ENCODE data around the gene CALHM1. TPM values are rescaled to one million over a fixed set of nuclear protein-coding genes. Genes with fewer than 3 reads are reported as not detected.

The CALHM1 gene
- total and polyA plus RNA-seq, 2 of the 8 experiments (the other 6 are each of a cell fraction or from before 2014, with no cell fraction given) = 0.29 to 0.34 TPM

GRCh38 chr10:103480521-103480920, 21.8 kb upstream of the CALHM1 start:
- FAIRE-seq (no peak), DNase-seq (ENCODE audit: low read depth in 1 of 2, low spot score in 2 of 2) (no peak)
- Histone ChIP-seq H3K27me3 (replicated peaks in 1 of 4; ENCODE audit: control insufficient read depth in 3 of 4, extremely low read depth in 1 of 4, insufficient read depth in 3 of 4, low read length in 3 of 4) (no peaks in the 10 kb centered on the region; a peak in 2 of 7 replicates), H3K79me2 (ENCODE audit: control insufficient read depth in 1 of 2, insufficient read depth in 2 of 2, low read length in 2 of 2) (no peaks in the 10 kb centered on the region), H4K8ac (ENCODE audit: extremely low read depth, insufficient read depth, low read length) (peak overlapping the region; percentile 78; the same call in 1 of the 2 replicates), H3K18ac (ENCODE audit: extremely low read depth, low read length) (no peak overlapping the region), H3K27ac (ENCODE audit: low read depth, low read length) (no peak overlapping the region), H2AFZ (ENCODE audit: low read length) (no peak overlapping the region), H4K91ac (replicated peaks; ENCODE audit: insufficient read length, low read length) (no peak overlapping the region), H4K20me1 (replicated peaks in 1 of 2; ENCODE audit: control insufficient read depth in 1 of 2, insufficient read depth in 2 of 2, low read length in 2 of 2) (no peaks in the 10 kb centered on the region), H3K14ac (ENCODE audit: insufficient read length) (no peak overlapping the region), H3K9ac (replicated peaks in 1 of 4; ENCODE audit: extremely low read depth in 1 of 4, low read depth in 3 of 4, low read length in 3 of 4) (no peak overlapping the region), H2BK120ac (replicated peaks; ENCODE audit: low read depth, low read length) (no peak overlapping the region), H3K4ac (replicated peaks; ENCODE audit: insufficient read length, low read depth, low read length) (no peak overlapping the region), H3K23ac (ENCODE audit: insufficient read length) (no peak overlapping the region), H2BK20ac (ENCODE audit: low read length) (no peak overlapping the region), H4K5ac (ENCODE audit: insufficient read length, low read depth, low read length) (no peak overlapping the region), H3K56ac (replicated peaks; ENCODE audit: insufficient read length, low read depth, low read length) (no peak overlapping the region), H3K36me3 (ENCODE audit: control insufficient read depth in 2 of 4, insufficient read depth in 4 of 4, low read length in 3 of 4) (no peaks in the 10 kb centered on the region), H2BK15ac (ENCODE audit: low read length) (no peak overlapping the region), H3K4me1 (replicated peaks in 1 of 4; ENCODE audit: control insufficient read depth in 3 of 4, insufficient read depth in 4 of 4, low read length in 3 of 4) (peaks cover 0 to 12% (median 7%) of the 10 kb centered on the region in 4 experiments; a peak in 5 of 7 replicates), H2BK5ac (ENCODE audit: low read depth, low read length) (no peak overlapping the region), H3K4me3 (ENCODE audit: extremely low read depth in 1 of 4, insufficient read depth in 2 of 4, low read depth in 3 of 4, low read length in 4 of 4) (no peak overlapping the region), H3K79me1 (ENCODE audit: low read depth, low read length) (no peaks in the 10 kb centered on the region), H3K23me2 (ENCODE audit: low read depth, low read length) (no peaks in the 10 kb centered on the region), H3K4me2 (ENCODE audit: insufficient read depth in 1 of 2, low read depth in 2 of 2, low read length in 2 of 2) (no peak overlapping the region), H2AK5ac (ENCODE audit: low read depth, low read length) (no peak overlapping the region), H3K9me3 (ENCODE audit: insufficient read depth in 2 of 2, low read depth in 1 of 2, low read length in 1 of 2) (no peaks in the 10 kb centered on the region), H2BK12ac (ENCODE audit: low read depth, low read length) (no peak overlapping the region)
- 87% methylated on average over 5 of the region's 5 CpGs; no CpG with 5 or more reads in 1 of the 2 experiments for WGBS, 2 experiments (ENCODE audit: extremely low coverage in 1 of 2, insufficient coverage in 1 of 2, insufficient read length in 1 of 2, insufficient replicate concordance in 2 of 2, low coverage in 1 of 2, low lambda C conversion rate in 2 of 2, missing lambda C conversion rate in 1 of 2)
- ChIA-PET CTCF (ENCODE audit: partially characterized antibody) (interaction anchor here (1.0 to 6.3 kb wide), 12 partner anchors 9 to 205 kb away, joined by 3 to 34 read pairs (median 4); partner anchors contain the start of gene CALHM1), POLR2A (ENCODE audit: partially characterized antibody) (interaction anchor here (0.9 kb wide), 1 partner anchor 48 kb away, joined by 3 read pairs; no protein-coding TSS in a partner anchor)
- TF ChIP-seq RAD21 (IDR thresholded peaks at IDR 0.05 in 1 of 2, conservative IDR thresholded peaks at IDR 0.05 in 1 of 2; ENCODE audit: low read depth in 2 of 2, low read length in 2 of 2) (no peak), ZNF274 (IDR thresholded peaks at IDR 0.05; ENCODE audit: borderline replicate concordance, extremely low read depth, low read length) (no peak), FOSL1 (IDR thresholded peaks at IDR 0.05; ENCODE audit: insufficient read depth, low read depth, low read length) (no peak), KDM1A (IDR thresholded peaks at IDR 0.05; ENCODE audit: borderline replicate concordance, low read length) (no peak), TAF1 (IDR thresholded peaks at IDR 0.05; ENCODE audit: low read depth, low read length) (no peak), E2F6 (IDR thresholded peaks at IDR 0.05) (no peak), BACH1 (IDR thresholded peaks at IDR 0.05; ENCODE audit: low read length) (no peak), CHD1 (IDR thresholded peaks at IDR 0.05; ENCODE audit: low read depth, low read length) (no peak), GTF2F1 (IDR thresholded peaks at IDR 0.05; ENCODE audit: borderline replicate concordance, low read depth, low read length) (no peak), SAP30 (IDR thresholded peaks at IDR 0.05; ENCODE audit: insufficient read depth, insufficient replicate concordance, low read length) (no peak)

Measured in H1 (cell line).